Activated T-helper 9 cell treated with anti-CD3 and anti-CD28 coated beads, Interleukin-2, amount 50 U/mL, for 16 hours (primary cell): ENCODE measurements around the gene RUNX1.
"Not testable (repeated sequence)": the region's sequence is repeated elsewhere in the genome, so short reads cannot be mapped to it uniquely, and the experiment has no call there.

ENCODE experiments used
- DNase-seq: peaks from one replicate; pipeline ENCODE4 v3.0.0-alpha.2; 2020; ENCODE audit warnings: low read depth

RUNX1 gene

DNA sequence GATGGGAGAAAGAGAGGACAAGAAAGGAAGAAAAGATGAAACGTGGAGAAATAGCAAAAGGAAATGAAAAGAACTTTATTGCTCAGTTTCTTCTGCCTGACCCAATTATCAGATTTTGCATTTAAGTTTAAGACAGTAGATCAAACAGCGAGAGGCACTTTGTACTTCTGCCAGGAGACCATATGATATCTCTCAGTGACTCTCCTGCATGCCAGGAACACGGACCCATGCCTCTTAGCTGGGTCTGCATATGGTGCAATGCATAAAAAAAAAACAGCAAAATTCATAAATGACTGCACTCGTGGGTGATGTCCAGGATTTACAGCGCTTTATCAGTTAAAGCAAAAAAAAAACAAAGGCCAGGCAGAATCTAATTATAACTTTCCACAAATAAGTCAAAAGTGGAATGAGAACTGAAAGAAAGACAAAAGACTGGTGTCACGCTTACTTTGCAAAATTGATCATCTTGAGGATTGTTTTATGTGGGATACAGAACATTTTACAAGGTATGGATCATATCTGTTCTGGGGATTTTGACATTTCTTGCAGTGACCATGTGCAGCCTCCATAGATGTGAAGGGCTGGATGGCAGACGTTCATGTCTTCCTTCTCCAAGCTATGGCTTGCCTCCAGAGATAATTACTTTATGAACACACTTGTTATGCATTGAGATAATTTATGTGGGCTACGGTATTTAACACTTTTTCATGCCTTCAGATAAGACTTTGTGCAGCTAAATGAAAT is 79.5 kb downstream of the RUNX1 start:
- no peak for DNase-seq

DNA sequence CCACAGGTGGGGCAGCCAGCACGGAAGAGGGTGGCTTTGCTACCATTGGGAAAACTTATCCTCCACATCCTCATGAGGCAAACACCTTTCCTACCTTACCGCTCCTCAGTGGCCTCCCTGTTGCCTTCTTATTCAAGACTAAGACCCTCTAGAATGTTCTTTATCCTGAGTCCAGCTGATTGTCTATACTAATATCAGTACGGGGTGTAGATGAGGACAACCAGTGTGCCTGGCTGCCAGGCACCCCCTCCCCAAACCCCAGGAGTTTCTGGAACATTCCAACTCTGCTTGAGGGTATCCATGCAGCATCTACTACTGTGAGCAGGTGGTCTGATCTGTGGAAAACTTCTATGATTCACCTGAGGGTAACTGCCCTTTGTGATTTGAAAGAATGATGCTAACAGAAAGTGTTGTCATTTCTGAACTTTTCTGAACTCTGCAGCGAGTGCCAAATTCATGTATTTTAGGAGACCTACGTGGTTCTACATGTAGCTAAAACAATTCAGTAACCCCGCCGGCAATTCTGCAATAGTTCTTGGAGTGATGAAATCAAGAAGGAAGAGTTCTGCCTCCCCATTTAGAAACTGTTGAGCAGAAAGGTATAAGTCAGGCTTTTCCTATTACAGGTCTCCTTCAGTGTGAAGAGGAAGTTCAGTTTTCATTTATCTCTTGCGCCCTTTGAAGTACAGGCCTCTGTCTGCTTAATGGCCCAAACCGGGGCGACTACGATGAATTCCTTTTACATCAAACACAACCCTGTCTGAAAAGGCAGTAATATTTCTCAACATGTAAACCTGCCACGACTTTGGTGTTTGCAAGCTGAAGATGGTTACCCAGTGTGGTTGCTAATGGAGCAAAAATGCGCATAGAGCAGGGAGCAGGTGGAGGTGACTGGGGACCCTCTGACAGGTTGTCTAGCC is 80.4 kb downstream of the RUNX1 start:
- DNase-seq, result no peak

DNA sequence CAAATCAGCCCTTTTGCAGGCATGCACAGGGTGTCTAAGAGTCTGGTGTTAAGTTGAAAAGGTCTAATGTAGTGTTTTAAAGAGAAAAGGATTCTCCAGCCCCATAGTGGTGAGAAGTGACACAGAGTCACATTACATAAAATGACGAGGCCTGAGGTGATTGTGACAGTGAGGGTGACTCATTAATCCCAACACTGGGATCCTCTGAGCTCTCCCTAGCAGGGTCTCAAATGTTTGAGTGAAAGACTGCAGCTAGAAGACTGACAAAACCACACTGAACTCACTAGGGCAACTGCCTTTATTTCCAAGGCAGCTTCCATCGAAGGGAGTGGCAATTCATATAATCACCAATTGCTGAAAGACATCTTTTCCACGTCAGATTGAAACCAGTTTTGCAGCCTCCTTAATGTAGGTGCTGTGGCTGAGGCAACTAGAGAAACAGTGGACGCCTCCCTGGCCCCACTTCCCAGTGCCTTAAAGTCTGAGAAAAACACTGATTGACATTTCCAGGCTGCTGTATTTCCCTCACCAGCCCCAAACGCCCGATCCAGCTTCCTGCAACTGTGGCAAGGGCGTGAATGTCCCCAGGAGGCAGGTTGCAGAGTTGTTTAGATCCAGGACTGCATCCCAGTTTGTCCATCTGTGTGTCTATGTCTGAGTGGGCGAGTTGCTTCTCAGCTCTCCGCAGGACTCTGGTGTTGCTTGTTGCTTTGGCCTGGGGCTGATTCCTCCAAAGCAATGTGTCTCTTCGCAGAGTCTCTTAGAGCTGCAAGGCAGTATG is 81.4 kb downstream of the RUNX1 start:
- DNase-seq, result no peak

DNA sequence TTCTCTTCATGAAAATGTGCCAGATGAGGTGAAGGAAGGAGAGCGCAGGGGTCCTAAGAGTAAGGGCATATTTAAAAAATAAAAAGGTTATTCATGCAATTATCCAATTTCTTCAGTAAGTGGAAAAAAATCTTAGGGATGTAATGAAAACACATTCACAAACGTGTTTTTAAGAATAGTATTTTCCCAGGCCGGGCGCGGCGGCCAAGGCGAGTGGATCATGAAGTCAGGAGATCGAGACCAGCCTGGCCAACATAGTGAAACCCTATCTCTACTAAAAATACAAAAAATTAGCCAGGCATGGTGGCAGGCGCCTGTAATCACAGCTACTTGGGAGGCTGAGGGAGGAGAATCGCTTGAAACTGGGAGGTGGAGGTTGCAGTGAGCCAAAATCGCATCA is 82.2 kb downstream of the RUNX1 start:
- not testable (repeated sequence) for DNase-seq

DNA sequence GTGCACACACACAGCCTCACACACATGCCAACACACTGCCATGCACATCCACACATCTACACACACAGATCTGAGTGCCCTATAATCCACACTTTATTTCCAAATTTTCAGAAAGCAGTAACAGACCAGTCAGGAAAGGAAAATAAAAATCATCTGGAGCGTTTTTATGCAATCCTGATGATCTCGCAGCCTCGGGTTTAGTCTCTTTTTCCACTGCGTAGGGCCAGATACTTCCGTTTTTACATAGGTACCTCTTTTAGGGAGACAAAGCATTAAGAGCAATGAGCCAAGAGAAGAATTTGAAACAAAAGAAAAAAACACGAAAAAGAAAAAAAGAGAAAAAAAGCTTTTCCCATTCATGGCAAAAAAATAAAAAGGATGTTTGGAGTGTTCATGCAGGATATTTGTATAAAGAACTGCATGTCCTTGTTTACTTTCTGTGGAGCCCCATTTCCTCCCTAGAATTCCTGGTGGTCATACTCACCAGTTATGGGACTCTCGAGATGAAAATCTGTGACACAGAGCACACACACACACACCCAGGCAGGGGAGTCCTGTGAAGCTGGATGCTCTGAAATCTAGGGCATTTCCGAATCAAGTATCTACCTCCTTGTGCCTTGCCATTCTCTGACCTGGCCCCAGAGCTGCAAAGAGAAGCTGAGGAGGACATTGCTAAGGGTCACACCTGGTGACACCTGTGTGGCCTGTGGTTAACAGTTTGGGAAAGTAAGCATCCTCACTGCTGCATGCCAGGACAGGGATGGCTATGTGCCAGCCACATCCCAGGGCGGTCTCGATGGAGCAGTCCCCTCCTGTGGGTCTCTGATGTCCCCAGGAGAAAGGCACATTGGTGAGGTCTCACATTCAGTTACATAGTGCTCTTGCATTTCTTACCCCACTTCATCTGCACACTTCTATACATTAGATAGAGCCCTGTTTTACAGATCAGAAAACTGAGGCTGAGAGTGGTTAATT is 83.6 kb downstream of the RUNX1 start:
- DNase-seq, result no peak

DNA sequence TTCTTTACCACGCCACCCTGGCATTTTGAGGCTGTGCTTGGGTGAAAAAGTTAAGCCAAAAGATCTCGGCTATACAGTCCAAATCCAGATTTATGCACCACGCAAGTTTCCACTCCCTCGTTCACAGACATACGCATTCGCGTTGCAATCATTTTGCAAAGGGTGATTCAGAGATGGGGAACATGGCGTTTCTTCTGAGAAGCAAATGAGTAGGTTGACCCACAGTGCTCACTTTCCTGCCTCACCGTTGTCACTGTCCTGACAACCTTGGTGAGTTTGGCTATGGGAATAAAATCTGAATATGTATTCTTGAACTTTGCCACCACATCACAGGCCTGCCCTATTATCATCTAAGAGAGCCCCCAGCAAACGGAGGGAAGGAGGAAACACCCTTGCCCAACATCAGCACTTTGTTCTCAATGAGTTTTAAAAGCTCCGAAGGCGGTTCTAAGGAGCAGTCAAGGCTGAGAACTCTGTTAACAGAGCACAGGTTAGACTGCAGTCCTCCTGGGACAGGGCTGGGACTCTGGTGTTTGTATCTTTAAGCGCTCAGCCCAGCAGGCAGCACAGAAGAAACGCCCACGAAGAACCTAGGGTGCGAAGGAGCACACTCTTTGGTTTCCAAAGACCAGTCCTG is 86.4 kb downstream of the RUNX1 start:
- no peak for DNase-seq

DNA sequence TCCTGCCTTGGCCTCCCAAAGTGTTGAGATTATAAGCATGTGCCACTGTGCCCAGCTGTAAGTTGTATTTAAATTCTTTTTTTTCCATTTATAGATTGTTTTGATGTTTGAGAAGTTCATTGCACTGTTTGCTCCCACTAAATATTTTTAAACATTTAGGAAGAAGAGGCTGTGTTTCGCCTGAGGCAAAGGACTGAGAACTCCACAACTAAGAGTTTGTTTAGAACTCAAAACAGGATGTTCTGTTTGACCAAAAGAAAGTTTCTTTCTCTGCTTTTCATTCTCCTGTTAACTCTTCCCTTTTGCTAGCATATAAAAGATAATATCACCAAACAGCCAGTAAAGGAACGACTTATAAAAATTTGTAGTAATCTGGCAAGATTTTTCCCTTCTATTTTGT is 87.0 kb downstream of the RUNX1 start:
- DNase-seq, result no peak

DNA sequence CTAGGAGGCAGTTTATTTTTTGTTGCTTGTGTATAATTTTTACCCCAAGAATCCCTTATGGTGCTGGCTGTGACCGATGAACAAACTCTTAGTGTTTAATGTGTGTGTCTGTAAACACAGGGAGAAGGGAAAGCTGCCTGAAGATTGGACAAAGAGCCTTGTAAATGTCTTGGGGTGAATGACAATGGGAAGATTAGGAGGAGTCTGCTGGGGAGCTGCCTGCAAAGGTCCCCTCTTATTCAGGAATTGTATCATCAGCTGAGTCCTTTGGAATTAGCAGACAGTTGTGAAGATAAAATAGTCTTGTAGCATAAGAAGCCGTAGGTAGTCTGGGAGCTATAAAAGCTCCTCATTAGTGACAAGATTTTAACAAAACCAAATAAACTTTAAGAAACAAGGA is 88.4 kb downstream of the RUNX1 start:
- DNase-seq, result no peak

DNA sequence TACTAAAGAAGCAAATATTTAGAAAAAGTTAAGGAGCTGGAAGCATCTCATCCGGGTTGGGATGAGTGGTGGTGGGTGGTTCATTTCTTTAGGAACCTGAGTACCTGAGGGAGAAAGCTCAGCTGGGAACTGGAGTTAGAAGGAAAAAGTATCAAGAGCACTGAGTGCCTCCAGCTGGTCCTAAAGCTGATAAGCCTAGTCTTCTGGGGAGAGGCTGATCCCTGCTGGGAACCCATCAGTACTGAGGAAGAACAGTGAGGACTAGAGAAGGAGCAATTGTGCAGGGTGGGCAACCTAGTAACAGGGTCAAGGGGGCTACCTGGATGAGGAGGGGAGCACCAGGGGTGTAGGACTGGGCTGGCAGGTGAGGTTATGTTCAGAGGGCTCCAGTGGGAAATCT is 89.5 kb downstream of the RUNX1 start:
- DNase-seq, result no peak

DNA sequence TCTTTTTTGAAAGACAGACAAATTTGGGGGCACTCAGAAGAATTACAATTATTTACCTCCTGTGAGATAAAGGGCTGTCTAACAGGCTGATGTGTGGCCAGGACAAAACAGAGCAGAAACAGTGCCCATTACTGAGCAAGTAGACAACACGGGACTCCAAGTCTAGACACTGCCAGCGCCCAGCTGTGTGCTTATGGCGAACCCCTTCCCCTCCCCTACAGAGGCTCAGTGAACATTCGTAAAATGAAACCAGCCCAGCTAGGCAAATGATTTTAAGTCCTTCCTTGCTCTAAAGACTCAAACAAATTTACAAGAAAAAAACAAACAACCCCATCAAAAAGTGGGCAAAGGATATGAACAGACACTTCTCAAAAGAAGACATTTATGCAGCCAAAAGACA is 91.1 kb downstream of the RUNX1 start:
- DNase-seq, result no peak

DNA sequence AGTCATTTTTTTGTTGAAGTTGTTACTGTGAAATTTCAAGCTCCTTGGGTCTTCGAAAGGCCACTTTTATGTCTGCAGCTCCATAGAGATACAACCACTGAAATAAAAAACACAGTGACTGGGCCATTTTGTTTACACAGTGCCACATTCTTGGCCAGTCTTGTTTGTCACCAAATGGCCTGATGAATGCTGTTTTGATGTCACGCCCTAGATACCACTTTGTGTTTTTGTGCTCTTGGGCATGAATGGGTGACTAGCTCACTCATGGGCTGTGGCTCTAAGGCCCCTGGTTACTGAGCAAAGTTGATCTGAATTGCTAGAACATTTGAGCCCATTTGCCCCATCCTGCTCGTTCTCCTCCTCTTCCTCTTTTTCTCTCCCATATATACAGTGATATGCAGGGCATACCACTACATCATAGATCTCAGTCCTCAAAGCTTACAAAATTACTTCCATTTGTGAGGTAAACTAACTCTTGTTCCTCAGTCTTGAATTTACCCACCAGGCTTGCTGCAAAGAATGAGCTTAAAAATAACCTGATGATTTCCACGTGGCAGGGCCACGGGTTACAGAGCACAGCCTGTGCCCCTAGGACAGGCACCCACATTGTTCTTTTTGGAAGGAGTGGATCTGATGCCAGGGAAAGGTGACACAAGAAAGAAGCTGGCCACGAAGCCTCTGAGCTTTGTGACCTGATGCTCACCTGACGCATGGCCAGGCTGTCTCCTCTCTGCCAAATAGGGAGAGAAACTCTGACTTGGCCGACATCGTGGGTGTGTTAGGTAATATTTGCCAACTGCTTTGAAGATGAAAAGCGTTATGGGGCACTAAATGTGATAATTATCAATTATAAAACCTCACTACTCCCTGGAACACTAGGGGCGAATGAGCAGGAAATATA is 92.4 kb downstream of the RUNX1 start:
- no peak for DNase-seq

DNA sequence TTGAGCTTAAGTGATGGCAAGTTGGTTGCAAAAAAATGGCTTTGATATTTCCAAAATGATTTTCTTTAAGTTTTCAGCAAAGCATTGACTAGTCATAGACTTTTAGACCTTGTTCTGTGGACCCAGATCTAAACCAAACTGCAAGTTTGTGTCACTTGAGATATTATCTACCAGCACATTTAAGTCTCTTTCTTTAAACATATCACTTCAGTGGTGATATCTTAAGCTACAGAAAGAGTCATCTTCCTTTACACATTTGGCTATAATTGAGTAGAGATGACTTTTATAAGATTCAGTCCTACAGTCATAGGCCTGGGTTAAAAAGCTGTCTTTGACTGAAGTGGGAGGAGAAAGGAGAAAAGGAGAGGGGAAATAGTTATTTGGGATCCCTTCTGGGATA is 95.2 kb downstream of the RUNX1 start:
- no peak for DNase-seq

DNA sequence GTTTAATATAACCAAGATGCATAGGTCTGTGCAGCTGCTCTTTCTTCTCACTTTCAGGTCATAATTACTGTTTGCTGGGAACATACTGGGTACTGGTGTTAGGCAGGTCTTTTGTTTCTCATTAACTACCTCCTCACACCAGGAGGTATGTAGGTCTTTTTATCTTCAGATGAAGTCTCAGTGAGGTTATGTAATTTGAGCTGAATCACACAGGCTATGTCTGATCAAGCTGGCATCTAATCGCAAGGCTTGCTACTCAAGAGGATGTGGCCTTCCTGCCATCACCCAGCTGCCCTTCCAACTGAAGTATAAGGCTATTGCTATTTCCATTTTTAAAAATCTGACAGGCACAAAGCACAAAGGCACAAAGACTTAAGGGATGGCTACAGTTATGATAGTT is 96.4 kb downstream of the RUNX1 start:
- DNase-seq, result no peak

DNA sequence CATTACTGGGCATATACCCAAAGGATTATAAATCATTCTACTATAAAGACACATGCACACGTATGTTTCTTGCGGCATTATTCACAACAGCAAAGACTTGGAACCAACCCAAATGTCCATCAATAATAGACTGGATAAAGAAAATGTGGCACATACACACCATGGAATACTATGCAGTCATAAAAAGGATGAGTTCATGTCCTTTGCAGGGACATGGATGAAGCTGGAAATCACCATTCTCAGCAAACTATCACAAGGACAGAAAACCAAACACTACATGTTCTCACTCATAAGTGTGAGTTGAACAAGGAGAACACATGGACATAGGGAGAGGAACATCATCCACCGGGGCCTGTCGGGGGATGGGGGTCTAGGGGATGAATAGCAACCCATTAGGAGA is 97.2 kb downstream of the RUNX1 start:
- not testable (repeated sequence) for DNase-seq

DNA sequence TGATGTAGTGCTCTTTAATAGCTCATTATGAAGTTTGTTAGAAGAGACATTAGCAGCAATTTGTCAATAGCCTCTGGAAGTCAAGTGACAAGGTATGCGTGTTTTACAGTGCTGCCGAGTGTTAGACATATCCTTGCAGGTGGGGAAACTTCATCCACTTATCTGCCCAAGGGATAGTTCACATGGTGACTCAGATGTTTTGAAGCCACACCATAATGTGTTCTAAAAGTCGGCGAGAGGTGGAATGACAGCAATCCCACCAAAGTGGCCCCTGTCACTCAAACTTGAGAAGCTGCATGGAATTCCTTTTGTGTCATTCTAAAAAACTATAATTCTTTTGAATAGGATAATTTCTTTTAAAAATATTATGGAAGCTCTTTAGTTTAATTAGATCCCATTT is 98.1 kb downstream of the RUNX1 start:
- no peak for DNase-seq

DNA sequence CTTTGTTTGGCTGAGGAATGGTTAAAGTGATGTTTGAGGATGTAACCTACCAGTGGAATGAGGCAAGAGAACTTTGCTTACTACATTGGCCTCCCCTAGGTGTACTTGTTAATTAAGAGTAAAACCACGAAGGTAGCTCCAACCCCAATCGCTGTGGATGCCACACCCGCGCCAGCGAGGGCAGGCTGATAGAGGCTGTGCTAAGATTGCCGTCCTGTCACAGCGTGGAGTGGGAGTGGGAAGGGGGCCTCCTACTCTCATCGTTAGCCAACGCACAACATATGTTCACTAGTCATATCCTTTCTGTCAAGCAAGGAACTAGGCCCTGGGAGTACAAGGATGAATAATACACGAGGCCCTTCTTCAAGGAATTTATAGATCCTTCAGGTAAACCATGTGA is 99.6 kb downstream of the RUNX1 start:
- no peak for DNase-seq

DNA sequence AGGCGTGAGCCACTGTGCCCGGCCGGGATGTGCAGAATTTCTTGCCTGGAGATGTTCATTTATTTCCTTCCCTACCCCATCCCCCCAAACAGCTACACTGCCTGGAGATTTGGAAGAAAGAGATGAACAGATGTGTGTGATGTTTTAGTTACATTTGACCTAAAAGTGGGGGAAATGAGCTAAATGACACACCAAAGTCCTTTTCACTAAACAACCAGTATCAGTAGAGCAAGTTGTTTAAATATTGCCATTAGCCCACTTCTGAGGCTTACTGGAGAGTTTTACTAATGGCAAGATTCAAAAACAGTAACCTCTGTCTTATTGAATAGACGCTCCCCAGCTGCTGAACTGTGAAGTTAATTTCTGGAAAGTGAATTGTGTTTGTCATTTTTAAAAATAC is 100.1 kb downstream of the RUNX1 start:
- no peak for DNase-seq

DNA sequence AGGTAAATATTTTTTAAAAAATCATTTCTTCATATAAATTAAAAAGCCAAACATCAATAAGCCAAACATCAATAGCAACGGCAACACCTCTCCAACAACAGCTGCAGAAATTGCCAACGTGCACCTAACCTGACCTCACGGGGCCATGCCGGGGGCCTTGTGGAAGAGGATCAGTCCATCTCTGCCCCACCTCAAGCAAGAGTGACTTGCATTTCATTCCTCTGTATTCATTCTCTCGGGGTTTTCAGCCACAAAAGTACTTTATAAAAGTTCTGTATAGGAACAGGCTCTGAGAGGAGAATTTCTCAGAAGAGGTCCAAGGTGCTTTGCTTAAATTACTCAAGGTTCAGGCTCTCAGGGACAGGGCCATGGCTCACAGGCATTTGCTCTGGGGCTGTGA is 100.9 kb downstream of the RUNX1 start:
- DNase-seq, result no peak

DNA sequence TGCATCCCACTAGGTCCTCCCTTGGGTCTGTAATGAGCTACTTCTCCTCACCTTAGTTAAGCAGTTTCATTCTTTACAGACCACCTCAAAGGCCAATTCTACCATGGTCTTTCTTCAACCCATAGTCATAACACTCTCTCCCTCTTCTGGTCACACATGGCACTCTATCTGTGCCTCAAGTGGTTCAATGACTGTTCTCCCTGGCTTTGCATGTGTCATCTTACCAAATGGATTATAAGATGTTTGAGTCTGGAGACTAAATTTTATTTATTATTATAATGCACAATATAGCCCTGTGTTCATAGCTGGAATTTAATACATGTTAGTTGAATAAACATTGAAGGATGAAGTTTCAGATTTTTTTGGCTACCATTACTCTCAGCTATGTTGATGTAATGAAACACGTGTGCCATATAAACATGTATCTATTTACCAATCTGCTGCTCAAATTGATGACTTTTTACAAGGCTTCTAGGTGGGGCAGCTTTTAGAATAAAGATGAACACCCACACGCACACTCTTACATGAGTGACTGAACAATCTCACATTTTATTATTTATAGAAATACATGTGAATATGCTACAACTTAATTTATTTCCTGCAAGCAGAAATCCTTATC is 102.1 kb downstream of the RUNX1 start:
- DNase-seq, result no peak
